HL-60 (cell line): ENCODE data around the gene AXL.

Experiments used
- CTCF ChIP-seq: IDR thresholded peaks from one replicate; pipeline ENCODE4 v1.5.1; 2011; ENCODE audit warnings: low read length, control low read depth, inconsistent platforms; ENCODE audit not compliant: insufficient read depth
- GABPA ChIP-seq: IDR thresholded peaks from 2 replicates; pipeline ENCODE4 v1.6.1; 2012; ENCODE audit warnings: low read depth
- POLR2AphosphoS5 ChIP-seq: IDR thresholded peaks from 2 replicates; pipeline ENCODE4 v1.6.1; 2012; ENCODE audit warnings: low read depth
- REST ChIP-seq: IDR thresholded peaks from 2 replicates; pipeline ENCODE4 v1.6.1; 2012; ENCODE audit warnings: low read depth; ENCODE audit not compliant: insufficient replicate concordance

- no peak for TF ChIP-seq CTCF
- no peak for TF ChIP-seq POLR2AphosphoS5
- no peak for TF ChIP-seq GABPA
- no peak for TF ChIP-seq REST
These were observed 5.6 kb downstream of the AXL start for GRCh38 chr19:41224632-41225031.
